Measurements from ENCODE around the gene MTTP.

MTTP gene

DNA sequence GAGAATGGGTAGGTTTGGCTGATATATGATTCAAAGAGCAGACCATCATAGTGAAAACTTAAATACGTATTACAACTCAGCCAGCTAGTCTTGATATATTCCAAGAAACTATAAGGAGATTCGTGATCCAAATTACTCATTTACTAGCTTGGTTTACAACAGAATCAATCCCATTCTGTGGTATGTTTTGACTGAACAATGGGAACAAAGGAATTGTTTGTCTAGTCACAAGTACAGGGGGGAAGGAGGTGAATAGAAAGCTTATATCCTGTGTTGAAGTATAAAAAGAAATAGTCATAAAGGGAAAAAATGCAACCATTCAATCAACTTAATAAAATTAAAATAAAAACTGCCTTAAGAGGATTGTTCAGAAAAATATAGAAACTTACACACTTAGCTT lies 66.1 kb downstream of the MTTP start:
- DNase-seq (ENCODE audit: low read depth in 2 of 2, low spot score in 1 of 2), result no peak

DNA sequence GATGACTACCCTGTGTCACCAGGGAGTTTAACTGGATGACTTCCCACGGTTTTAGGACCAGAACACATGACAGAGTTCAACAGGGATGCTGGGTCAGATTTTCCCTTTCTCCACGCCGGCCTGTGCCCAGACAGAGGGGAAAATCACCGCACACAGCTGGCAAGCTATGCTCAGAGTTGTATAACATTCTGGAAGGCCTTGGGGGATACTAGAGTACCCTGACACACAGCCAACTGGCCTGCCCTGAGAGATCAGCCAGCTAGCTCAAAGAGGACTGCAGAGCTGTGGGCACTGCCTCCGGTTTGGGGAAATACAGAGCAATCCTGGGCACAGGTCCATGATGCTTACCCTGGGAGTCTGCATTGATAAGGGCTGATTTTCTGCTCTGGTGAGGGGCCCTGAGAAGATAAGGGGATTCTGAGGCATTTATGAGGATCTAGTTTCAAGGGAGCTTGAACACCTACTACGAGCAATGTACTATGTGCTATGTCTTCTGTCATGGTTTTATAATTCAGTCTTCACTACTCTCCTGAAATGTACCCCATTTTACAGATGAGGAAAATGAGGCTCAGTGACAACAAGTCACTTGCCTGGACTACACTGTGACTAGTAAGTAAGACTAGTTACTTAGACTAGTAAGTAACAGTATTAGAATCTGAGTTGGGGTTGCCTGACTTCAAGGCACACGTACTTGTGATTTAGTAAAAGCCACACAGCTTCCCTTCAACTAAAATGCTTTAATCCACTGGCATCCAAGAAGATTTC lies 68.3 kb downstream of the MTTP start:
- DNase-seq (ENCODE audit: low read depth in 2 of 2, low spot score in 1 of 2), result no peak

DNA sequence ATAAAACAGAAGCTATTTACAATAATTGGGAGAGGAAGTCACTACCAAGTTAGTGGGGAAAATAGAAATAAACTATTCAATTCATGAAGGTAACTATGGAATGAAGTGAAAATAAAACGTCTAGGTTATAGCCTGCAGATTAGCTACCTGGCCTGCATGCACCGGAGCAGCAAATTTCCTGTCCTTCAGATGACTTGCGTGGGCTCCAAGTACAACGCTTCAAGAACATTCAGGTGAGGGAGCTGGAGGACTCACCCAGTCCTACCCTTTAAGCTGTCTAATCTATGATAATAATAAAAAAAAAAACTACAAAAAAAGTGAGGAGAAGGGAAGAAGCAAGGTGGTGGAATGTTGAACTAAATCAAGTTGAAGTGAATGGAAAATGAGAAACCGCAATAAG lies 69.8 kb downstream of the MTTP start:
- no peak for DNase-seq (ENCODE audit: low read depth in 2 of 2, low spot score in 1 of 2)

DNA sequence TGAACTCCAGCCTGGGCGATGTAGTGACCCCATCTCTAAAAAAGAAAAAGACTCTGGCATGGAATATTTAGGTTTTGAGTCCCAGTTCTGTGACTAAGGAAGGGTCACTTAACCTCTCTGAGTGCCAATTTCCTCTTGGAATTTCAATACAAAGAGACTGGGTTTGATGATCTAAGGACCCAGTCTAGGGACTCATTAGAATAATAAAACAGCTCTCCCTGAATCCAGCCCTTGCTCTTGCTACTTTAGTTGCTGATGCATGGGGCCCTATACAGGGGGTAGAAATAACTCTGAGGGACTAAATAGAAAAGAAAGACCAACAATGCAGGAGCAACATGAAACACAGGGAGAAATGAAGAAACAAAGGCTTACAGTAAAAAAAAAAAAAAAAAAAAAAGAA lies 70.4 kb downstream of the MTTP start:
- no peak for DNase-seq (ENCODE audit: low read depth in 2 of 2, low spot score in 1 of 2)

DNA sequence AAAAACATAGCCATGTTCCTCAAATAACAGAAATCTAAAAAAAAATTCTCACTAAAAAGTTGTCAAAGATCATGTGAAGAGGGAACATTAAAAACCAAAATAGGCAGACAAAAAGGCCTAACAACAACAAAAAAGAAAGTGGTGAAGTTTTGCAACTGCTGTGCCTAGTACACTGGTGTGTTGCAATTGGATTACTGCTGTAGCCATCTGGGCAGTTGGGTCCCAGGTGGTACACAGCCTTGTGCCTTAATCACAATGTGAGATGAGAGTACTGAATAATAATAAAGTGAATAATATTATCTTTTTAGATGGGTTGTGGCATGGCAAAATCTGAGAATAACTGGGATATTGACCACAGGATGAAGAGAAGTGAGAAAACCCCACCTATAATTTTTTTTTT lies 71.0 kb downstream of the MTTP start:
- no peak for DNase-seq (ENCODE audit: low read depth in 2 of 2, low spot score in 1 of 2)

DNA sequence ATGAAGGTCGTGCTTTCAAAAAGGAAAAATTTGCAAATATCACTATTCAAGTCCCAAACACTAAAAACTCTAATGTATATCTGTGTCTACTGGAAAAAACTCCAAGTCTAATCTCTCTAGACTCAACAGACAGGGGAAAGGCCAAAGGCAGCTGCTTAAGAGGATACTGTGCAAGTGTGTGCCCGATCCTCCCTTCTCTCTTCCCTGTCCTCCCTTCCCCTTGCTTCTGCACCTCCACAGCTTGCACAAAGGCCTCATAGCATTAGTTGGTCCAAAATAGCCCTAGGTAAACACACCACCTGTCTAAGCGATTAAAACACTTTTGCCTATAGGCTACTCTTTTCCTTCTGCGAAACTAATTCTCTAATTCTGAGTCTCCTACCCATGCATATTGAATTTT lies 72.4 kb downstream of the MTTP start:
- no peak for DNase-seq (ENCODE audit: low read depth in 2 of 2, low spot score in 1 of 2)

DNA sequence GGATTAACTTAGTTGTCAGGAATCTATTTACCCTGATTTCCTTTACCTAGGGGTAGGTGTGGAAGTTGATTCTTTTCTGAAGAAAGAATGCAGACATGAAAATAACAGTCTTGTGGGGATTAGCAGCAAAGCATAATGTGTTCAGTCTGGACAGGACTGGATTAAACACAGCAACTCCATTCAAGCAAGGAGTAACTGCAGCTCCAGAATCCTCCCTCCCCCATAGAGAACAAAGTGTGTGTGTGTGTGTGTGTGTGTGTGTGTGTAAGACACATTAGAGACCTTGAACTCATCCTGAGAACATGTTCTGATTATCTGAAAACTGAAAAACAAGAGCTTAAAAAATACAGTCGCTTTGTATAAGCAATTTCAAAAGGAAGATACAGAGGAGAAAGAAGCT lies 73.7 kb downstream of the MTTP start:
- DNase-seq (ENCODE audit: low read depth in 2 of 2, low spot score in 1 of 2), result no peak

DNA sequence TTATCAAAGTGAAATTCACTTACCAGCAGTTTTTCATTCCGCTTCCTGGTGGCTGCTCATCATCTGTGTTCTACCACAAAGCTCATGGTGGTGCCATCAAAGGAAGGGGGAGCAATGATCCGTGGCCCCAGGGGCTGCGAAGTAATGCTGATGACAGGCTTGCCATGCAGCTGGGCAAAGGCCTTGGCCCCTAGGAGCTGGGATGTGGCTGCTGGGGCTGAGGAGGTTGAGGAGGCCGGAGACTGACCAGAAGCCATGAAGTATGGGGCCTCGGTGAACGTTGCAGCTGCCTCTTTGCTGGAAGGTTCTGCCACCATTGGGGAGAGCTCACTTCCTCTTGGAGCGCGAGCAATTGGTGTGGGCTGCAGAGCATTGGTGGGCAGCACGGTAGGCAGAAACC lies 74.6 kb downstream of the MTTP start:
- no peak for DNase-seq (ENCODE audit: low read depth in 2 of 2, low spot score in 1 of 2)

DNA sequence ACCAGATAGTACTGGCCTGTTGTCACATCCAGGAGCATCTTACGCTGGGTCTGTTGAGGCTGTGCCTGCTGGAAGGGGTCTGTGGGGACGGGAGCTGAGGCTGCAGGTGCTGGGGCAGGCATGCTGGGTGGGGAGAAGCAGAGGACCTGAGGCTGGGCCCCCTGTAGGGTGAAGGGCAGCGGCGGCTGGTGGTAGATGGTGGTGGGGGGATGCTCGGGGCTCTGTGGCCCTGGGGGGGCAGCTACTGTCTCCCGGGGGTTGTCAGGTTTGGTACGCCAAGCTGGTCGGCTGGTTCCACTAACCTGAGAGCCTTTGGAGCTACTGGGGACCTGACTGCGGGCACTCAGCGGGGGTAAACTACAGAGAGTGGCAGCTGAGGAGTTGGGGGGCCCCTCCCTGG lies 75.2 kb downstream of the MTTP start:
- DNase-seq (ENCODE audit: low read depth in 2 of 2, low spot score in 1 of 2), result no peak

DNA sequence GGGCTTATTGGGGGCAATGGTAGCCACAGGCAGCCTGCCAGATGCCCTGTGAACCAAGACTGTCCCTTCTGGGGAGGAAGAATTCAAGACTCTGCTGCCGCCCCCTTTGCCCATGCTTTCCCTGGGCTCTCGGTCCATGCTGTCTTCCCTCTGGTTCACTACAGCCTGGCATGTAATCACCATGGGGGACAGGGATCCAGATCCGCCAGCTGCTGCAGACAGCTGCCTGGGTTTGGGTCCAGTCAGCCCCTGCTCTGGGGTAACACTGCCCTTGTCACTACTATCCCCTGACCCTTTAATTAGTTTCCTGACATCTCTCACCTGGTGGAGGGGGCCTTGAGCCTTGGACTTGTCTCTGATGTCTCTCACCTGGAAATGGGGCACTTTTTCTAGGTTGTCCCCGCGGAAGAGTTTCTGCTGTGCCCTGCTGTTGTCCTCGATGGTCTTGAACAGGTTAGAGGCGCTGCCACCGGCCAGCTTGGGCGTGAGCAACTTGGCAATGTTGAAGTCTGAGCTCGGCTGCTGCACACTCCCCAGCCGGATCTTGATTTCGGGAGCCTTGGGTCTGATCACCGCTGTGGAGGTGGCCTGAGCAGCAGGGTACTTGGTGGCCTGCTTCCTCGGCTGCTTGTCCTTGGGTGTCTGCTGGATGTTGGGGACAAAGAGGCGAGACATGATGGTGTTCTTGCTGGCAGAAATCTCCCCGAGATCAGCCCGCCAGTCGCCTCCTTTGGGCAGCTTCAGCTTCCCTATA lies 76.6 kb downstream of the MTTP start:
- DNase-seq (ENCODE audit: low read depth in 2 of 2, low spot score in 1 of 2), result no peak

DNA sequence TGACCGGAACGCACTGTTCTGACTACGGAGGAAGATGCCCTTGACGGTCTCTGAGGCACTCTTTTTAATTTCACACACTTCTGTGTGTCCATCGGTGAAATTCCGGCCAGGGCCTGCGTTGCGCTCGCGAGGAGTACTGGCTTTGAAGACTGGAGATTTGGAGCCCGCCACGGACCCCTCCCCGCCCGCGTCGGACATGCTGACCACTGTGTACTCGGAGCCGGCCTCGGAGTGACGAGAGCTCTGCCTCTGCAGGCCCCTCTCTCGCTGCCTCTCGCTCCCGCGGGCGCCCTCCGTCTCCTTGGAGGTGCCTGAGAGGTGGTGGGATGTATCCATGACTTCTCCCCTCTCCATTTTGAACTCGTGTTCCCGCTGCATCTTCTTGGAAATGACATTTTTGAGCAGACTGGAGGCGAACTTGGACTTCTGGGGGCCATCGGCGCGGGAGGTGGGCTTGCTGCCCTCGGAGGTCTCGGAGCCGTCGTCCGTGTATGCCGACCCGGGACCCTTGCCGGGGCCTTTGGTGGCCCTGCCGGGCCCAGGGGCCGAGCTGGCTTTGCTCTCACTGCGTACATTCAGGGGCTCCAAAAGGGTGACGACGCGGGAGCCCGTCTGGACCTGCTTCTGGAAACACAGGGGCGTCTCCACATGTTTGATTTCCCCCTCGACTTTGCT lies 77.3 kb downstream of the MTTP start:
- no peak for DNase-seq (ENCODE audit: low read depth in 2 of 2, low spot score in 1 of 2)

DNA sequence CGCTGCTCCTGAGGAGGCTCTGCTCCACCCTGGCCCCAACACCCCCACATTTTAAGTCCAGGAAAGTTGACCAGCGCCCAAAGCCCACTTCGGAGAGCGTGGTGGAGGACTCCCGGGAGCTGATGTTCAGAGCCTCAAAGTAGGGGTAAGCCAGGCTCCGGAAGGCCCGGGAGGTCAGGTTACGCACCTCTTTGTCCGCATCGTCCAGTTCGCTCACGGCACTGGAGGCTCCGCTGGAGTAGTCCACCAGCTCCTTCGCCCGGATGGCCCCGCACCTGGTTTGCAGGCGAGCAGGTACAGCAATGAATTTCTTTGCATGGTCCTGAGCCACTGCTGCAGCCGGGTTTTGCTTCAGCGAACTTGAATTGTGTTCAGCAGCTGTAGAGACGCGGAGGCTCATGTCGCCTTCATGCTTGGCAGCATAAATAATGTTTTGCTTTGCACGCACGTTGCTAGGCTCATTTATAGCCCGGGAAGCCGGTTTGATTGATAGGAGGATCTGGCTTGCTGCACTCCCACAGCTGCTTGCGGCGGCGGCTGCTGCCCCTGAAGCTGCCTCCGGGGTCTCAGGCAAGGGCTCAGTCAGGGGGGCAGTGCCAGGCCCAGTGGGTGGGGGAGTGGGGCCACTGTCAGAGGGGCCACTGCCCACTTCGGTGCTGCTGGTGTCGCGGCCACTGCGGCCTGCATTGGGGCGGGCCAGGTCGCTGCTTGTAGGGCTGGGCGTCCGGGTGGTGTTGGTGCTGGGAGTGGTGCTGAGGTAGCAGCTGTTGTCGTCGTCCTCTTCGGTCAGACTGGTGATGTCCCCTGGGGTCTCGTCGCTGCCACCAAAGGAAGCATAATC lies 78.2 kb downstream of the MTTP start:
- no peak for DNase-seq (ENCODE audit: low read depth in 2 of 2, low spot score in 1 of 2)

DNA sequence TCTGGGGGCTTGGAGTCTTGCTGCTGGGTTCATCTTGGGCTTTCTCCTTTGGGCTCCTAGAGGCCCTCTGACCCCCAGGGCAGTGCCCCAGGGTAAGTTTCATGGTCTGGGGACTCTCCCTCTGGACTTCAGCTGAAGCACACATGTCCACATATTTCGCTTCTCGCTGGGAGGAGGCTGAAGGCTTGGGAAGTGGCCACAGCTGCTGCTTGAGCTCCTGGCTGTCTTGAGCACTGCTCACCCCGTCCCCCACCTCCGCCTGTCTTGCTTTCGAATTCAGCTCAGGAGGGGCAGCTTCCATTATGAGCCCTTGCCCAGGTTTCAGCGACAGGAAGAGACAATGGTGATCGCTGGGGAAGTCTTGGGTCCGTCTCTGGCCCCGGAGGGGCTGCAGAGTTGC lies 79.3 kb downstream of the MTTP start:
- DNase-seq (ENCODE audit: low read depth in 2 of 2, low spot score in 1 of 2), result no peak

DNA sequence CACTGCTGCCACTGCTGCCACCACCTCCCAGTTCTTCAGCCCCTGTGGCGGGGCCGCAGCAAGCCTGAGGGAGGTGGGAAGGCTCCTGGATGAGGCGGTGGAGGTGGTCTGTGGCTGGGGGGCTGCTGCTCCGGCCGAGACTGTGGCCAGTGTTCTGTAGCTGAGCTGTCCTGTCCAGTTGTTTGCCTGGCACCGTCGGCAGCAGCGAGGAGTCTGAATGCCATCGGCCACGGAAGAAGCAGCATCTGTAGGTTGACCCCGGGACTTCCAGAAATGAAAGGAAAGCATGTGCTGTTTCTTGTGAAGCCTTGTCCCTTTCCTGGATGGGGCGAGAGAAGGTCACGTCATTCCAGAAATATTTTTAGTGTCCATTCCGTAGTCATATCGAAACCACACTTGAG lies 79.7 kb downstream of the MTTP start:
- DNase-seq (ENCODE audit: low read depth in 2 of 2, low spot score in 1 of 2), result no peak

DNA sequence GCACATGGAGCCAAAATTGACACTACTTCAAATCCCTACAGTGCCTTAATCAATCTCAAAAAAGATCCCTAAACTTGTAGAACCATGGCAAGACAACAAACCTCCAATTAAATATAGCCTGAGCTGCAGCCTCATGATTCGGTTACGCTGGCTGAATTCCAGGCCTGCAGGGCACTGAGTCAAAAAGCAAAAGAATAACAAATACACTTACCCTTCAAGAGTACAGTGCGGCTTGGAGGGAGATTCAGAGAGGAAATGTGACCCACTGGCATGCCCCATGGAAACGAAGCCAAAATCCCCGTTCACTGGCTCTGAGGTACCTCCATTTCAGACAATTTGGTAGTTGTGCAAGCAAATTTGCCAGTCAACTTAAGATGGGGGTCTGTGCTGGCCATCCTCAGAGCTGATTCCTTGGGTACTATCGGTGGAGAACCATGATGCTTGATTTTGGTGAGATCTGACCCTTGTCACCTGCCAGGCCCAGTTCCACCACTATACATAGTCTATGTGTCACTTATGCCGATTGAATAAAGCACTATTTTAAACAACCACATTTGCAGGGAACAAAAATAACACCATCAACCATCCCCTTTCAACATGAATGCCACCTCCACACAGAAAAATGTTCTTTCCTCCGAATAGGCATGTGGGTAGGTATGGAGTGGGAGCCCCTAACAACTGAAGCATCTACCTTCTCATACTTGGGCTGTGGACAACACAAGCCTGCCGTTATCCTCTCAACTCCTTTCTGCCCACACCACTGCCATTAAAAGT lies 80.9 kb downstream of the MTTP start:
- no peak for DNase-seq (ENCODE audit: low read depth in 2 of 2, low spot score in 1 of 2)

DNA sequence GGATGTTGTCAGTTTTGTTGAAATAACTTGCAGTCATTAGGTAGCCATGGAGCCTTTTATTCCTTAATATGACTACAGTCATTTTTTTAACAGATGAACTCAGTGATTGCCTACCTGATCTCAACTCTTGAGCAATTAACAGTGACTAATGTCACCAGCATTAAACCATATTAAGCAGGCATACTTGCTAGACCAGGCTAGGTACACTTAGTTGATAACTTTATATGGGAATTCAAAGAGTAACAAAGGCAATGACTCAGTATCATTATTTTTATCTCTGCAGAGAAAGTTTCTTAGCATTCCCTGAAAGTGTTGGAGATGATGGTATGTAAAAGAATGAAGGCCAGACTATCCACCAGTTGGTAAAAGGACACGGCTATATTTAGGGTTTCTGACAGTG lies 83.2 kb downstream of the MTTP start, which contains the start of gene C4orf54:
Gene C4orf54 (minus strand): TSS at position 31 of the 400 bp plus-strand sequence. CDS start 3,180 bp downstream, outside the sequence.
- DNase-seq (ENCODE audit: low read depth in 2 of 2, low spot score in 1 of 2), result no peak

DNA sequence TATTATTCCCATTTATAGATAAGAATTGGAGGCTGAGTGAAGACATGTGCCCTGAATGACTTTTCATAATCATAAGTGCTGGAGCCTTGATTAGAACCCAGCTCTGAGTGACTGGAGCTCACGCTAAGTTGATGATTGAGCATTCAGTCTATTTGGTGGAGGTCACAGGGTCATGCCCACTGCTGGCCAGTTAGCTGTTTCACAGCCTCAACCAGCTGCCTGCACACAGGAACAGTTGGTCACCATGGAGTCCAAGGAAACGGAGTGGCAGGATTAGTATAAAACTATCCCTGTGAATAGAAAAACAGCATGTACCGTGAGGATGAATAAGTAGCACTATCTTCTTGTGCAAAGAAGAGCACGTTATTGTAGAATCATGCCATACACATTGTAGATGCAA lies 84.0 kb downstream of the MTTP start:
- DNase-seq (ENCODE audit: low read depth in 2 of 2, low spot score in 1 of 2), result no peak

DNA sequence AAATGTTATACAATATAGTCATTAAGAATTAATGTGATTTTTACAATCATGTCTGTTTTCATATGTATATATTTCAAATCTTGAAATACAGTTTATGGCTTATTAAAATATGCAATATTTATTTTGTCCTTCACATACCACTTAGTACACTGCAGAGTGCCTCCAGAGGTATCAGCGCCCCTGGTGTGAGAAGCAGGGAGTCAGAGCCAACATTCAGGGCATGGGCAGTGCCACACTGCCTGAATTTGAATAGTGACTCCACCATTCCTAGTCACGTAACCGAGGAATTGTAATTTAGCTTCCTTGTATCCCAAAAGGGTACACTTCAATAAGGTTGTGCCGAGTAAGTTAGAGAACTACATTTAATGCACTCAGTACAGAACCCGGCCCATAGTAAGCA lies 87.3 kb downstream of the MTTP start:
- no peak for DNase-seq (ENCODE audit: low read depth in 2 of 2, low spot score in 1 of 2)

DNA sequence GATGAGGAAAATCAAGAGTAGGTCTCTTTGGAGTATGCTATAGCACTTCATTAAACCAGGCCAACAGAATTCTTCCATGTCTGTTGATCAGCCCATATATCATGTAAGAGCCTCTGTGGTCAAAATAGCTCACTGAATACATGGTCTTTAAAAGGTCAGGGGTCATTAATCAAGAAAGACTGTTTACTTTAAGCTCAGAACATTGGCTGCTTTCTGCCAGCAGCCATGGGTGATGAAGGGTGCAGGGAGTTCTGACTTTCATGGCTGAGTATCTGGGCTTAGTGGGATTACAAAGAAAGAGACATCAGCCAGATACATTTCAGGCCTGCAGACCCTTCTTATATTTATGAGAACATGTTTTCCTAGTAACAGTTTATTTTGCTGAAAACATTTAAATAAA lies 90.1 kb downstream of the MTTP start:
- no peak for DNase-seq (ENCODE audit: low read depth in 2 of 2, low spot score in 1 of 2)

DNA sequence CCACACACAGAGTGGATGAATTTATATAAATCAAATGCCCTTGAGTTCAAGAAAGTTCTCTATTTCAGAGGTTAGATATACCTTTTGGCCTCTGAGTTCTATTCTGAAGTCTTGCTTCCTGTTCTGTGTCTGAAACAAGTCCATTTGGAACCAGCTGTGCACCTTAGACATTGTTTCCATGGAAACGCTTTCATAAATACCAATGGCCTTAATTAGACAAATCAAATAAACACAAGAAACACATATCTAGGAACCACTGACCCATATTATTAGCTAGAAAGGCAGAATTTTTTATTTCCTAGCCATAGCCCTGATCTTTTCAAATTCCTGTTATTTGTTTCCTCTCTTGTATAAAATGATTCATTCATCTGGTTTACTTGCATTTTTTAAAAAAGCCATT lies 91.4 kb downstream of the MTTP start:
- no peak for DNase-seq (ENCODE audit: low read depth in 2 of 2, low spot score in 1 of 2)

DNA sequence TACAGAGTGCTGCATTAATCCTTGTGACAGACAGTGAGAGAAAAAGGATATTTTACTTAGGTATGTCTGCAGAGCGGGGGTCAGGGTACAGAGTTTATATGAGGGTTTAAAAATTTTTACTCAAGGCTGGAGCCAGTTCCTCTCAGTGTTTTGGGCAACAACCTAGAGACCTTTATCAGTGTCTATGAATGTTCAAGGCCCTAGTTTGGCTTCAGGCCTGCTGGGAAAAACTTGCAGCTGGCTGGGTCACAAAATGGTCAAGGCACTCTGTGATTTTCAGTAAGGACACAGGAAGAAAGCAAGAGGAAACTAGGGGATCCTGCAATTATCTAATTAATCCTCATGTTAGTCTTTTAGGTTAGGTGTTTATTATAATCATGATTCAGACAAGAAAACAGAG lies 93.8 kb downstream of the MTTP start:
- no peak for DNase-seq (ENCODE audit: low read depth in 2 of 2, low spot score in 1 of 2)

All from stimulated activated CD8-positive, alpha-beta memory T cell treated with anti-CD3 and anti-CD28 coated beads, Interleukin-4, amount 100 ng/mL, for 4 hours (primary cell).